K562 (cell line): ENCODE results near the gene GRWD1.

Experiments used
- CEBPB ChIP-seq: fragments of 450-650 bp; IDR thresholded peaks from 2 replicates; pipeline ENCODE4 v1.6.1; 2016; ENCODE audit warnings: missing genetic modification characterization, missing compliant biosample characterization
- ETV5 ChIP-seq: sonication (generic); formaldehyde crosslinking; IDR thresholded peaks from 2 replicates; pipeline ENCODE4 v1.4.0; 2020; ENCODE audit warnings: low read depth, mild to moderate bottlenecking, missing genetic modification reagents
- FOXA1 ChIP-seq: fragments of 450-650 bp; IDR thresholded peaks from 2 replicates; pipeline ENCODE4 v1.6.1; 2016; ENCODE audit warnings: mild to moderate bottlenecking, borderline replicate concordance
- KDM1A ChIP-seq, 2 experiments: fragments of 450-650 bp; IDR thresholded peaks; 2 replicates each; pipeline ENCODE4 v1.6.1; 2016; ENCODE audit warnings: mild to moderate bottlenecking in 2 of 2
- POLR2A ChIP-seq: fragments of 450-650 bp; conservative IDR thresholded peaks from 2 replicates; pipeline ENCODE4 v1.6.1; 2016
- SRF ChIP-seq, 2 experiments: fragments of 250-450, 450-650 bp in 1 of 2; sonication (Bioruptor Pico) in 1 of 2; sonication (generic) in 1 of 2; formaldehyde crosslinking; IDR thresholded peaks; 2 replicates each; pipeline versions ENCODE4 v1.5.0 to v1.5.1; 2020 to 2022; ENCODE audit warnings: mild to moderate bottlenecking in 1 of 2, missing genetic modification reagents in 1 of 2
- ZNF311 ChIP-seq: fragments of 250-450 bp; sonication (Bioruptor Pico); IDR thresholded peaks from 2 replicates; pipeline ENCODE4 v1.4.0; 2020; ENCODE audit warnings: mild to moderate bottlenecking, moderate library complexity
- ZNF384 ChIP-seq: IDR thresholded peaks from 2 replicates; pipeline ENCODE4 v1.6.1; 2012; ENCODE audit warnings: low read depth, low read length, improper control_type of control experiment
- ZNF408 ChIP-seq: fragments of 250-450 bp; sonication (Bioruptor Pico); IDR thresholded peaks from 2 replicates; pipeline ENCODE4 v1.4.0; 2020; ENCODE audit warnings: low read depth, mild to moderate bottlenecking, moderate library complexity
- TF ChIP-seq, protein P1 (sequence below), 3 experiments: IDR thresholded peaks in 2 of 3; conservative IDR thresholded peaks in 1 of 3; 2 replicates each; pipeline ENCODE4 v1.5.1; 2011 to 2012; ENCODE audit warnings: low read length in 3 of 3, mild to moderate bottlenecking in 3 of 3, control low read depth in 2 of 3, improper control_type of control experiment in 1 of 3, inconsistent platforms in 1 of 3, low read depth in 1 of 3, mixed read lengths in 1 of 3, moderate library complexity in 1 of 3; ENCODE audit not compliant: insufficient read depth in 2 of 3
- TF ChIP-seq, protein P2 (sequence below): fragments of 250-450 bp; sonication (Bioruptor Pico); IDR thresholded peaks from 2 replicates; pipeline ENCODE4 v1.4.0; 2020; ENCODE audit warnings: mild to moderate bottlenecking
- TF ChIP-seq, protein P3 (sequence below): sonication (generic); formaldehyde crosslinking; IDR thresholded peaks from 2 replicates; pipeline ENCODE4 v1.9.0; 2022; ENCODE audit warnings: mild to moderate bottlenecking, missing genetic modification reagents

DNA sequence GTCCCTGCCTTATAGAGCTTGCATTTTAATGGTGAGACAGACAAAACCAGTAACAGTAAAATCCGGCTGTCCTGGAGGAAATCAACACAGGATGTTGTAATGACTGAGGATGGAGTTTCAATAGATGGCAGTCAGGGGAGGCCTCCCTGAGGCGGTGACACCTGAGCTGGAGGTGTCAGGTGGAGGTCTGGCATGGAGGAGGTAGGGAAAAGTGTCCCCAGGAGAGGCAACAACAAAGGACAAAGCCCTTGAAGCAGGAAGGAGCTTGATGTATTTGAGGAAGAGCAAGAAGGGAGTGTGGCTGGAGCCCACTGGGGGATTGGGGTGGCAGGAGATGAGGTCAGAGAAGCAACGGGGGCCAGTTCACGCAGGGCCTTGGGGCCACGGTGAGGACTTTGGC lies 44.5 kb upstream of the GRWD1 start:
- no peak for TF ChIP-seq CEBPB
- TF ChIP-seq, protein P1, sequence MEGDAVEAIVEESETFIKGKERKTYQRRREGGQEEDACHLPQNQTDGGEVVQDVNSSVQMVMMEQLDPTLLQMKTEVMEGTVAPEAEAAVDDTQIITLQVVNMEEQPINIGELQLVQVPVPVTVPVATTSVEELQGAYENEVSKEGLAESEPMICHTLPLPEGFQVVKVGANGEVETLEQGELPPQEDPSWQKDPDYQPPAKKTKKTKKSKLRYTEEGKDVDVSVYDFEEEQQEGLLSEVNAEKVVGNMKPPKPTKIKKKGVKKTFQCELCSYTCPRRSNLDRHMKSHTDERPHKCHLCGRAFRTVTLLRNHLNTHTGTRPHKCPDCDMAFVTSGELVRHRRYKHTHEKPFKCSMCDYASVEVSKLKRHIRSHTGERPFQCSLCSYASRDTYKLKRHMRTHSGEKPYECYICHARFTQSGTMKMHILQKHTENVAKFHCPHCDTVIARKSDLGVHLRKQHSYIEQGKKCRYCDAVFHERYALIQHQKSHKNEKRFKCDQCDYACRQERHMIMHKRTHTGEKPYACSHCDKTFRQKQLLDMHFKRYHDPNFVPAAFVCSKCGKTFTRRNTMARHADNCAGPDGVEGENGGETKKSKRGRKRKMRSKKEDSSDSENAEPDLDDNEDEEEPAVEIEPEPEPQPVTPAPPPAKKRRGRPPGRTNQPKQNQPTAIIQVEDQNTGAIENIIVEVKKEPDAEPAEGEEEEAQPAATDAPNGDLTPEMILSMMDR (IDR thresholded peaks at IDR 0.05 in 2 of 3, conservative IDR thresholded peaks at IDR 0.05 in 1 of 3; ENCODE audit: insufficient read depth in 2 of 3, low read depth in 1 of 3, low read length in 3 of 3), result no peak
- no peak for TF ChIP-seq SRF (CRISPR knock-in tag; IDR thresholded peaks at IDR 0.05)
- TF ChIP-seq, protein P2, sequence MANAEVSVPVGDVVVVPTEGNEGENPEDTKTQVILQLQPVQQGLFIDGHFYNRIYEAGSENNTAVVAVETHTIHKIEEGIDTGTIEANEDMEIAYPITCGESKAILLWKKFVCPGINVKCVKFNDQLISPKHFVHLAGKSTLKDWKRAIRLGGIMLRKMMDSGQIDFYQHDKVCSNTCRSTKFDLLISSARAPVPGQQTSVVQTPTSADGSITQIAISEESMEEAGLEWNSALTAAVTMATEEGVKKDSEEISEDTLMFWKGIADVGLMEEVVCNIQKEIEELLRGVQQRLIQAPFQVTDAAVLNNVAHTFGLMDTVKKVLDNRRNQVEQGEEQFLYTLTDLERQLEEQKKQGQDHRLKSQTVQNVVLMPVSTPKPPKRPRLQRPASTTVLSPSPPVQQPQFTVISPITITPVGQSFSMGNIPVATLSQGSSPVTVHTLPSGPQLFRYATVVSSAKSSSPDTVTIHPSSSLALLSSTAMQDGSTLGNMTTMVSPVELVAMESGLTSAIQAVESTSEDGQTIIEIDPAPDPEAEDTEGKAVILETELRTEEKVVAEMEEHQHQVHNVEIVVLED (CRISPR knock-in tag), result no peak
- TF ChIP-seq, protein P3, sequence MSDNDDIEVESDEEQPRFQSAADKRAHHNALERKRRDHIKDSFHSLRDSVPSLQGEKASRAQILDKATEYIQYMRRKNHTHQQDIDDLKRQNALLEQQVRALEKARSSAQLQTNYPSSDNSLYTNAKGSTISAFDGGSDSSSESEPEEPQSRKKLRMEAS, result no peak
- no peak for TF ChIP-seq KDM1A (IDR thresholded peaks at IDR 0.05)
- no peak for TF ChIP-seq ZNF384
- no peak for TF ChIP-seq POLR2A
- TF ChIP-seq ZNF311 (CRISPR knock-in tag), result no peak
- no peak for TF ChIP-seq FOXA1
- TF ChIP-seq ZNF408 (CRISPR knock-in tag), result no peak
- TF ChIP-seq ETV5 (CRISPR knock-in tag), result no peak
